ENCODE data around the gene SCD5.

SCD5 gene

DNA sequence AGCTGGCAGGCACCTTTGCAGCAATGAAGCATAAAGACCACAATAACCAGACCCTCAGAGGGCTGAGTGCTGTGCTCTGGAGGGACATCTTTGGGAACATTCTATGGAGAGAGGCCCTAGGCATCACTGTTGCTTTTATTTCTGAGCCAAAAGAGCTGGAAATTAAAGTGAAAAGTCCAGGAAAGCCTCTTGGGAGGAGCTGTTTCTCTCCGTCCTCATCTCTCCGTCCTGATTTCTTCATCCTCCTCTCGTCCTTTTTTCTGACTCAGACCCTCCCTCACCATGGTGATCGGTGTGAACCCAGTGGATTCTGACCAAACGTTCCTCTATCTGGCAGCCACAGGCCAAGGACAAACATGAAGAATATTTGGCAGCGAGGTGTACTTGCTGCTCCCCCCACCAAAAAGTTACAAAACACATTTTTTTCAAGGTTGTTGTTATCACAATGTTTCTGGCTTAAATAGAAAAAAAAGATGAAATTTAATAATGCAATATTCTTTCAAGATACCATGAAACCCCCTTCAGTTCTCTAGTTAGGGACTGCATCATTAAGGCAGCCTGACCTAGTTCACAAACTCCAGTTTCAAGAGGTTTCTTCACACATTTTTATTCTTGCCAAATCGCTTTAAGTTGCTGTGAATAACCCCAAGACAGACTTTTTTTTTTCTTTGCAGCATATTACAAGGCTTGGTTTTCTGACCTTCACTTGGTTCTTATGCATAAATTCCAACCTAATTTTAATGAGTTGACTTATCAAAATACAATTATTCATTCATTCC is 80.2 kb downstream of the SCD5 start:
- no peak for DNase-seq

DNA sequence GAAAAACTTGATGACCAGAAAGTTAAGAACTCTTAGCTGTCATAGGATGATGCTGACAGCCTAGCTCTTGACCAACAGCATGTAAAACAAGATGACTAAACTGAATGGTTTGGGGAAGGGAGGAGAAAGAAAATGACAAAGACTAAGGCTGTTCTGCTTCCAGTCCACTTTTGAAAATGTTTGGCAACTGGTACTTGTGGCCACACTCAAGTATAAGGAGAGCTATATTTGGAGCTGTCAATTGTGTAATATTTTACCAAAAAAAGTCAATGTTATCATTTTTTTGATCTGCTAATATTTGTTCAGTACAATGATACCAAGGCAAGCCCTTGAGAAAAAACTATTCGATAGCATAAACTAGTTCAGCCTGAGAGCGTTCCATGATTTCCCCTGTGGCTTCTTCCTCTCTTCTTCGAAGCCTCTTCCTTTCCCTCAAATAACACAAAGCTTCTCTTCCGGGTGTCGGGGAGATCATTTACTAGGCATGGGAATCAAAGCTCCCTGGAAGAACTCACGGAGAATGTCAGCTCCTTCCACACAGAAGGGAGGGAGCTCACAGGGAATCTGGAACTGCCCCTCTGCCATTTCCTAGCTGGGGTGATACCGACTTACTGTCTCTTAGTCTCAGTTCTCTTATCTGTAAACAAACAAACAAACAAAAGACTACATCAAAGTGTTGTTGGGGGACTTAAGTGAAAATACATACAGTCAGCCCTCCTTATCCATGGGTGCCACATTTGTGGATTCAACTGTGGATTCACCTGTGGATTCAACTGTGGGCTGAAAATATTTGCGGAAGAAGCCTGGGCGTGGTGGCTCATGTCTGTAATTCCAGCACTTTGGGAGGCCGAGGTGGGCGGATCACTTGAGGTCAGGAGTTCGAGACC is 82.6 kb downstream of the SCD5 start:
- DNase-seq = peak; percentile 36

DNA sequence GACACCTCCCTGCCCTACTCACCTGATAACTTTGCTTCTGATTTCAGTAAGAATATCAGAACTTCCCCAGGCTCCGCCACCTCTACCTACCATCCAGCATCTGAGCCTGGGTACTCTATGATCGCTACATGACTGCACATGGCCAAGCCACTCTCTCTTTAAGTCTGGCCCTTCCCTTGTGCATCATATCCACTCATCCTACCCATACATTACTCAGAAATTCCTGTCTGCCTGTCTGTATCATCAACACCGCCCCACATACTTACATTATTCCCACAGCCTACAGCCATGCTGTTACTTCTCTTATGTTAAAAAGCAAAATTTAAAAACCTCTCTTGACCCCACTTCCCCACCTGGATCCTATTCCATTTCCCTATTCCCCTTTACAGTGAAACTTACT is 84.7 kb downstream of the SCD5 start:
- no peak for DNase-seq

DNA sequence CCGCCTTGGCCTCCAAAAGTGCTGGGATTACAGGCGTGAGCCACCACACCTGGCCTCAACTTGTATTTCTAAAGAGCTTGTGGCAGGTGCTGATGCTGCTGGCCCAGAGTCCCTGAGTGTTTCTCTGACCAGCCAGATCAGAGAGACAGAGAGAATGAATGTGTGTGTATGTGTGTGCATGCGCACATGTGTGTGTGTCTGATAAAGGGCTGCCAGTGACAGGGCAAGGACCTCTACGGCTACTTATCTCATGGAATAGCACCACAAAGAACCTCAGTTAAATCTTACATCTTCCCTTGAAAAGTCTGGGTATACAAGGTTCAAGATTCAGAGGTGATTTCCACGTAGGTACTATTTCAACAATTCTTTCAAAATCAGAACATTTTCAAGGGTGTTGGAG is 86.0 kb downstream of the SCD5 start:
- no peak for DNase-seq

DNA sequence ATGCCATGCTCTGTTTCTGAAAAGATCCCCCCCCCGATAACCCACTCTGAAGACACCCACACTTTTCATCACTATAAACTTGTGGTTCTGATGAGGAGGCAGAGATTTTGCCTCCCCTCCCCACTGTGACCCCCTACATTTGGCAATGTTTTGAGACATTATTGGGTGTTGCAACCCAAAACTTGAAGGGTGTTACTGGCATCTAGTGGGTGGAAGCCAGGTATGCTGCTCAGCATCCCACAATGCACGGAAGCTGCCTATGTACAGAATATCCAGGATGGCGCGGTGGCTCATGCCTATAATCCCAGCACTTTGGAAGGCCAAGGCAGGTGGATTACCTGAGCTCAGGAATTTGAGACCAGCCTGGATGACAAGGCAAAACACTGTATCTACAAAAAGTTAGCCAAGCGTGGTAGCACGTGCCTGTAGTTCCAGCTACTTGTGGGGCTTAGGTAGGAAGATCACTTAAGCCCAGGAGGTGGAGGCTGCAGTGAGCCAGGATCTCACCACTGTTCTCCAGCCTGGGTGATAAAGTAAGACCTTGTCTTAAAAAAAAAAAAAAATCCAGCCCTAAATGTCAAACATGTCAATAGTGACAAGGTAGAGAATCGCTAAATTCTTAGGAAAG is 87.3 kb downstream of the SCD5 start:
- DNase-seq = no peak

DNA sequence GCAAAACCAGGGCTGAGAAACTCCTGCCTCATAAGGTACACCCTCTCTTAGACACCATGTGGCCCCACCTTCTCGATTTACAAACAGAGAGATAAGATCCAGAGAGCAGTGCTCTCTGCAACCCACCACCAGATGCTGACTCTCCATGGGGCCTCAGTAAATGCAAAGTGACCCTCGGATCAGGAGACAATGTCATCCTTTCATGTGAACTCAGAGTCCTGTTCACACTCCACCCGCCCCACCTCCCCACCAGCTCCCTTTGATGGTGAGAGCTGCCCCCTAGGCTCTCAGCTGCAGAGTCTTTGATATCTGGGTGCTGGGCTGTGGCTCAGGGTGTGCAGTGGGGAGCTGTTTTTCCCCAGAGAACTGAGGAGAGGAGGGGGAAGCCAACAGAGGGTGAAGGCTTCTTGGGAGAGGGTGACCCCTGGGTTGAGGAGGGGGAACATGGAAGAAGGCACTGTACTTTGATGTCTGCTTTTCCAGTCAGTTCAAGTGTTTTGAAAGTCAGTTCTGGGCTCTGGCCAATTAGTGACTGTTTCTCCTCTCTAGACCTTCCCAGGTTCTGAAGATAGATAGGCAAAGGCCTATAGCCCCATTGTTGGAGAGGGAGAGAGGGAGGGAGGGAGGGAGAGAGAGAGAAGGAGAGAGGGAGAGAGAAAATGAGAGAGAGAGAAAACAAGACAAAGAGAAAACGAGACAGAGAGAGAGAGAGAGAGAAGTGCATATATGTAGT is 88.2 kb downstream of the SCD5 start:
- DNase-seq = no peak

DNA sequence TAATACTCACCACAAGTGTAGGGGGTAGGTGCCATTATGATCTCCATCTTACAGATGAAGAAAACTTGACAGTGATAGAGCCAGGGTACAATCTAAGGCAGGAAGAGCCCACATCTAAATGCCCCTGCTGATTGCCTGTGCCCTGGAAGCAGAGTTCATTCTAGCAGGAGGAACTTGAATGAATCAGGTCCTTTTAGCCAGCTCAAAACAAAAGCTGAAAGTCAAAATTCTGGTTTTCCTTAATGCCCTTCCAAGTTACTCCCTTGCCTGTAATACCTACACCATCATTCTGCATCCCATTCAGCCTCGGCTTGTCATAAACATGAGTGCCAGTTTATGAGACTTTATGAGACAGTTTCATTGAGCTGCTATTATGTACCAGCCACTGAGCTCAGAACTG is 89.6 kb downstream of the SCD5 start:
- DNase-seq = no peak

DNA sequence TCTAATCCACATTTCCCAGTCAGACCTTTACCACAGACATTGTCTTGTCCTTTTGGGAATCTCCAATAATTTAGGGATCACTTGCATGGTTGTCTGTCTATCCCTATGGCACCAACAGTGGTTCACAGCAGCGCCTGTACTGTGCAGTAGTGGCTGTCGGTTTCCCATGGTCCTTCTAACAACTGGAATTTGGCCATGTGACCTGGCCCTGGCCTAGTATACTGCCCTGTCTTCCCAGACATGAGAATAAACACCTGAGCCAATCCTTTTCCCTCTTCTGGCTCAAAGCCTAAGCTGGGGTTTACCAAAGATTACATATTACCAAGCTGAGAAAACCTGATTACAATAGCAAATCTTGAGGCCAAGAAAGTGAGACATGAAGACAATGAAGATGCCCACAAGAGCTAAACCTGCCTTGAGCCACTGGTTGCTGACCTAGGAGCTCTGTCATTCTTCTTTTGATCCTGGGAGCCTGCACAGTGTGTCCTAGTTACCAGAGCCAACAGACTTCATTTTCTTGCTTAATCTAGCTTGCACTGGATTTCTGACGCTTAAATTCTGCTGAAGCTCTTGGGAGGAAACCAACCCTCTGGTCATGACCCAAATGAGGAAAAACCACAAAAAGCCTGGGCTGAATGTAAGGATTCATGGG is 92.1 kb downstream of the SCD5 start:
- DNase-seq = no peak

DNA sequence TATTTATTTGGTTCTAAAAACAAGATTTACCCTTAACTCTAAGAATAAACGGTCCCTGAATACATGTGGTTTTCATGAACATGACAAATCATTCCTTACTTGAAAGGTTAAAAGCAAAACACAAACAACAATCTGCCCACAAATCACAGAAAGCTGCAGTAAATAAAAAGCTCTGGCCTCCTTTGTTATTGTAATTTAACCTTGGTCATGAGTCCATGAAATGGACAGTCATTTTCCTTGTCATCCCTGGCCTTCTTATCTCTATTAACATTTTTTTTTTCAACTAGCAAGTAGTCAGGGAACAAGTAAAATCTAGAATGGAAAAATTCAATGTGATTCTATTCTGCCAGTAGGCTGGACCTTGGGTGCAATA is 92.7 kb downstream of the SCD5 start:
- DNase-seq = no peak

DNA sequence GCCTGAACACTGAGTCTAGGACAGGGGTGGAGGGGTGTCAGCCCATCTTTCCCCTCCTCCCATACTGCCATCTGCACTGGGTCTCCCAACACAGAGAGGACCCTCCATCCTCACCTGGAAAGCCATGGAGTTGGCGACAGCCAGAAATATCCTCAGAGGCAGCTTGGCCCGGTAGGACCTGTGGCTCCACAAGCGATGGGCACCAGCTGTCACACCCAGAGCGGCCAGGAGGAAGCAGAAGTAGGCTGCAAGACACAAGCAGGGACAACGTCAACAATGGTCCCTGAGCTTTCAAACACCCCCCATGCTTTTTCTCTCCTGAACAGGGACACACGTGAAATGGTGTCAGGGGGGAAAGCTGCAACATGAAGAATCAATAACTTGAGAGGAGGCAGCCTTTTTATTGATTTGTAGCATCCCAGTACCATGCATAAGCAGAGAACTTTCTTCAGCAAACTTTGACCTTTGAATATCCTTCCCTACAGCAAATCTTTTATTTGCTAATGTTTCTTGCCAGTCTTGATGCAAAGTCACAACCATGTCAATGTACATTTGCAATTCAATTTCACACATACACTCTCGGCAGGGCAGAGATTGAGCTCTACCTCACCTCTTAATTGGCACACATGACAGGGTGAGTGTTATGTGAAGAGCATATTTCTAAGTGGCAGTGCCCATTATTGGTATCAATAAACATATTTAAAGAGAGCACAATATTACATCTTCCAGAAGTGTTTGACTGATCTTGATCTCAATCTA is 93.2 kb downstream of the SCD5 start:
- no peak for DNase-seq

DNA sequence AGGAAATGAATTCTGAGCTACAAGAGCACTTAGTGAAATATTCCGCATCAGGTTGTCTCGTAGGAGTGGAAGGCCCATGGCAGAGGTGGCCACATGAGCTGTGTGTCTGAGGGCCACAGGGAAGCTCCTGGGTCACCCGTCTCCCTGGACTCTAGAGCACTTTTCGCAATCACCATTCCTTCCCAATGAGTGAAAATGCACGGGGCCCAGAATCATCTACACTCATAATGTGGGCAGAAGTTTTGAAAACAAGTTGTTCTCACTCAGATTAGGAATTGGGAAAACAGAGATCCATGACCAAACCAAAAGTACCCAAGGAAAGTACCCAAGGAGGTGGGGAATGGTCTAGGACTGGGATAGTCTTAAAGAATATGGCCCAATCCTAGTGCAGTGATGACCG is 94.4 kb downstream of the SCD5 start:
- DNase-seq = no peak

DNA sequence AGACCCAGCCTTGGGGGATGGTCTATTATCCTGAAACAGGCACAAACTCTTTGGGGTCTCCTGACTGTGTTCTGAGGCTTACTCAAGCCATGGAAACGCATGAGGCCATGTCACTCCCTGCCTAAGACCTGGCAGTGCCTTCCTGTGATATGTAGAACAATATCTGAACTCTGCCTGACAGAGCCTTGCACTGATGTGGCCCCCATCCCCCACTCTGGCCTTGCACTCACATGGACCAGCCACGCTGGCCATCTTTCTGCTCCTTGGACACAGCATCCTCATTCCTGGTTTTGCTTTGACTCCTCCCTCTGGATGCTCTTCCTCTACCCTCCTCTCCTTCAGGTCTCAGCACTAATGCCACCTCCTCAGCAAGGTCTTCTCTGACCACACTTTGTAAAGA is 100.2 kb downstream of the SCD5 start:
- DNase-seq = no peak

DNA sequence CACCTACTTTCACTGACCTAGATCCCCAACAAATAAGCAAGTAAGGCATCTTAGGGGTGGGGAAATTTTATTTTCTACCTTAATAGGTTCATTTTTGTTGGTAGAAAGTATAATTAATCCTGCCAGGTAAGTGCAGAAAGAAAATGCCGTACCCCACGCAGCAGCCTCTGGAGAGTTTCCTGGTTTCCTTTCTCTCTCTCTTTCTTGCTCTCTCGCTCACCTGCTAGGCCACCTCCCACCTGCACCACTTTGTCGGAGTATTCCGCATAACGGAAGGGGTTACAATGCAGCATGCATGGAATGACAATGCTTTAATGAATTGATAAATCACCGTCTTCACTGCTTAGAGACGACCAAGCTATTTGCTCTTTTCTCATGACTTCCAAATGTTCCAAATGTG is 101.0 kb downstream of the SCD5 start:
- no peak for DNase-seq

DNA sequence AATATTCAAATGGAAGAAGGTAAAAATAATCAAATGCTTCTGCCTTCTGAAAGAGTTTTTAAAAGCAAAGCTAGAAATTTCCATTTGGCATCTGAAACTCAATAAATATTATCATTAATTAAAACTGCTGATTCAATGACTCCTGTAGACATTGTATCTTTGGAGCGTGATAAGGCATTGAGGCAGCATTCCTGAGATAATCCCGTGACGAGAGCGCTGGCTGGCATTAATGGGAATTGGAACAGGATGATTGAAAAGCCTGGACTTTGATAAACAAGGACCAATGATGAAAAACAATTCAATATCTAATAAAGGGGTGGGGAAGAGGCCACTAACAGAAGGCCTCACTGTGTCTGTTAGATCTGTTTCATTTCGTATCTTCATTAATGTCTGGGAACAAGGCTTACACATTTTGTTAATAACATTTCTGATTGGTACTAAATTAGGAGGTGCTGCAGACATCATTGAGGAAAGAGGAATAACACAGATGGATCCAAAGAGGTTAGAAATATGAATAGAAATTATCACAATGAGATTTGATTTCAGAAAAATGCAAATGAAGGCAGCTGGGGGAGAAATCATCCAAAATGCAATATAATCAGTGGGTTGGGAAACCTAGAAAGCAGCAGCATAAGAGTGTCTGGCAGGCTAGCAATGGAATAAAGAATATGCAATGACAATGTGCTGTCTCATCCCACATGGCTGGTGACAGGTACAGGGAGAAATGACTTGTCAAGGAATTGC is 102.3 kb downstream of the SCD5 start:
- DNase-seq = no peak

DNA sequence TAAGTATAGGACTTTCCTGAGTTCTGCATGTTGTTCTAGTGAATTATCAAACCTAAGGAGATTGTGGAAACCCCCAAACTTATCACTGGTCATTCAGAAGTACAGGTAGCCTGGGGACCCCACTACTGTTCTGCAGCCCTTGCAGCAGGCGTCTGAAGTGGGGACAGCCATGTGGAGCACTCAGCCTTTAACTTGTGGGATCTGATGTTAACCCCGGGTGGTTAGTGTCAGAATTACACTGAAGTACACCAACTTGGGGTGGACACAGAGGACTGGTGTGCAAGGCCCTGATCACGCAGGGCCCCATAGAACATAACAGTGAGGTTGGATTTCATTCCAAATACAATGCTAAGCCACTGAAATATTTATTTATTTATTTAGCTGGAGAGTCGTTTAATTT is 103.7 kb downstream of the SCD5 start:
- no peak for DNase-seq

DNA sequence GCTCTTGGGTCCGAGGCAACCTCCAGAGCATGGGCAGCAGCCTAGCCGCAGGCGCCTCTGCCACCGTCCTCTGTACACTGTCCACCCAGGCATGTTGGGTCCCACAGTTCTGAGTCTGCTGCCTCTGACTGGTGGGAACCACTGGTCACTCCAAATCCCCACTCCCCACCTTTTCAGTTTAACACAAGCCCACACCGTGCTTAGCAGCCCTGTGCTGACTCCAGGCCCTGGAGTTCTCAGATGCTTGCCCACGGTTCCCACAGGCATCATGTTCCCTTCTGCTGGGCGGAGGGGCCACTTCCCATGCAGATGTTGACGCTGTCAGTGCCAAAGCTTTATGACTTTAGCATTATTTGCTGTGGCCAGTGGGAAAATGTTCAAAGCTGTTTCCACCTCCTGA is 104.5 kb downstream of the SCD5 start:
- no peak for DNase-seq

DNA sequence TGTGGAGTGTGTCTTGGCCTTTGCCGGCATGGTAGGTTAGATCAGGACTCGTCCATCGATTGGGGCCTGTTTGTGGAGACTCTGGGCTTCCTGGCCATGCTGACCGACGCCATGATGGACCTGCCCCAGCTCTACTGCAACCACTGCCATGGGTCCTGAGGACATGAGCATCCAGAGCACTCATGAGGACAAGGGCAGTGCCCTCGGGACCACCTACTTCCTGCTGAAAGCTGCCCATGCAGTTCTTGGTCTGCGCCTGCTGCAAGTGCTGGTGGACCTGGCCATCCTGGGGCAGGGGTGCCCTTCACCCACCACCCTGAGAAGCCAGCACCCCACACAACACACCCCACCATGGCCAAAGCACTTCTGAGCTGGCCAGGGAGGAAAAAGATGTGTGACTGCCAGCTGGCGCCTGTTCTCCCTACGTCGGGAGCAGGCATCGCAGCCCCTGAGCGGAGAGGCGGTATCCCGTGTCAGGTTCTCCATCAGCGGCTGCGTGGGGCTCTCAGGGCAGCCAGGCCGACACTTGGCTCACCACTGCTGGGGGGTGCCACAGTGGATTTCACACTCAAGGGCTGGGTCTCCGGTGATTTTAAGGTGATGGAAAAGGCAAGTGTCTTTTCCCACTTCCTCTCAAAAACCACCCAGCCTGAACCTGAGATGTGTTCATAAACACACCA is 106.4 kb downstream of the SCD5 start:
- DNase-seq = no peak

DNA sequence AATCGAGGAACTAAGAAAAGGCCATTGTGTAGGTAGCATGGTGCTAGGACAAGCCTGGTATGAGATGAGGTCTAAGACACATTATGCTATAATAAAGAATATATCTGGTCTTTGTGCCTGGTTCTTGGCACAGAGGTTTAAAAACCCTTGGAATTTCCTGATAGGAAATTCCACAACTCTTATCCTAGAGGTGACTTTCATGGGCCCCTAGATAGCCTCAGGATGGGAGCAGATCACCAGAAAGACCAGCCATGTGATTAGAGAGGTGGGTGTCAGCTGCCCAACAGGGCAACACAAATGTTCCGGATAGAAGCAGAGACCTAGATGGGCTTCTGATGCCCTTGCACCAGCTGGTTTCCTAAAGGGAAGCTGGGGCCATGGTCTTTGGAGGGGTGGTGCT is 107.2 kb downstream of the SCD5 start:
- no peak for DNase-seq

DNA sequence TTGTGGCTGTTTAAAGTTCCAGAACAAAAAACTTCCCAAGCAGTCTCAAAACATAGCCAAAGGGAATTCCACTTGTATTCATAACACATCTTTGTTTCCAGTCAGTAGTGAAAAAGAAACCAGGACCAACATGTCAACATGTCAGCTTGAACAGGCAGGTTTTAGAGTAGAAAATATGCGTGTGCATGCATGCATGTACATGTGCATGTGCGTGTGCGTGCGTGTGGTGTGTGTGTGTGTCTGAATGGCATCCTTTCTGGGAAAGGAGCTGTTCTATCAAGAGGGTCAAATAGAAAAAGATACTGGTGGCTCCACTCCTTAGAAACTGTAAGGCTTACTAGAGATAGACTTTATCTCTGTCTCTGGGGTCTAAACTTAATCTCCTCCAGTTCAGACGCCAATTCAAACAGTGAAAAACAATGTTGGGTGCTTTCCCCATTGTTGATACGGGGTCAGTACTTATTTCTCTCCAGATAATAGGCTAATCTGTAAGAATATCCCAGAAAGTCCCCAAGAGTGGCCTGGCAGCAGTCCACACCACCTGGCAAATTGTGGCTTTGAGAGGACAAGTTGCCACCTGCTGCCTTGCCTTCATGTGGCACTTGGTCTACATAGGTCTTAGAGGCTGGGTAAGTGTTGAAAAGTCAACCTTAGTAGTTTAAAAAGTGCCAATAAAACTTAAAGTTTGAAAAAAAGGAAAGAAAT is 110.4 kb downstream of the SCD5 start:
- DNase-seq = no peak

DNA sequence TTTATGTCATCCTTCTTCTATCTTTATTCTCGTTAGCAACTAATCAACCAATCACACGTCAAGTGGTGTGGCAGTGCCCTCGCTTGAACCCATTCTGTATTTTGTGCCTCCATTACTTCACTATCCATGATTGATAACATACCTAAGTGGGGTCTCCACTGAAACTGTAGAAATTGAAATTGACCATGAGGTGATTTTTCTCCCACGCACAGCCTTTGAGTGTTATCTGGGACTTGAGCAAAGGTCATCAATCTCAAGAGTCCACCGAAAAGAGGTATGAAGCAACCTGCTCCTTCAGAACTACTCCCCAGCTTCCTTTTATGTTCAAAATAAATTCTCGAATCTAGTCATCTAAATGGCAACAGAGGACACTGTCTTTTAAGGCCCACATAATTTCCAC is 111.1 kb downstream of the SCD5 start:
- DNase-seq = no peak

Measured in suppressor macrophage treated with lipopolysaccharide for 4 hours (primary cell).